ENCODE data around the gene PITPNM3. TPM values are rescaled to one million over a fixed set of nuclear protein-coding genes. Genes with fewer than 3 reads are reported as not detected.

The PITPNM3 gene
- total and polyA plus RNA-seq, 2 experiments from 2014 or later, result 1.0 to 1.5 TPM

DNA sequence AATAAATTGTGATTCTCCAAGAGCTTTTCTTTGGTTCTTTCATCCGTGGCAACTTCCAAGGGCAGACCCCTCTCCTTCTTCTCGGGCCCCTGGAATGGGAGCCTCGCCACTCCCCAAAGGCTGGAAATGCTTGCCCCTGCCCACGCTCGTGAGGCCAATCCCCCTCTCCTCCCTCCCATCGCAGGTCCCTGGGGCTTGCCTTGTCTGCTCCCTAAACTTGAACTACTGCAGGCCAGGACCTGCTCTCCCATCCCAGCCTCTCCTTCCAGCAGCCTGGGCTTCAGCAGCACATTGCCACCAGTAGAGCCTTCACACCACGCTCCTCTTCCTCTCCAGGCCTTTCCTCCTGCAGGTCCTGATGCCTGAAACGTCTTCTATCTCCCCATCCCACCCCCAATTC lies 11.1 kb downstream of the PITPNM3 start (continued):
- TF ChIP-seq, protein P1, sequence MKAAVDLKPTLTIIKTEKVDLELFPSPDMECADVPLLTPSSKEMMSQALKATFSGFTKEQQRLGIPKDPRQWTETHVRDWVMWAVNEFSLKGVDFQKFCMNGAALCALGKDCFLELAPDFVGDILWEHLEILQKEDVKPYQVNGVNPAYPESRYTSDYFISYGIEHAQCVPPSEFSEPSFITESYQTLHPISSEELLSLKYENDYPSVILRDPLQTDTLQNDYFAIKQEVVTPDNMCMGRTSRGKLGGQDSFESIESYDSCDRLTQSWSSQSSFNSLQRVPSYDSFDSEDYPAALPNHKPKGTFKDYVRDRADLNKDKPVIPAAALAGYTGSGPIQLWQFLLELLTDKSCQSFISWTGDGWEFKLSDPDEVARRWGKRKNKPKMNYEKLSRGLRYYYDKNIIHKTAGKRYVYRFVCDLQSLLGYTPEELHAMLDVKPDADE (IDR thresholded peaks at IDR 0.05), result no peak
- TF ChIP-seq EZH2phosphoT487 (IDR thresholded peaks at IDR 0.05; ENCODE audit: unreplicated experiment) (no peak), STAT1 (IDR thresholded peaks at IDR 0.05; ENCODE audit: unreplicated experiment) (no peak)

DNA sequence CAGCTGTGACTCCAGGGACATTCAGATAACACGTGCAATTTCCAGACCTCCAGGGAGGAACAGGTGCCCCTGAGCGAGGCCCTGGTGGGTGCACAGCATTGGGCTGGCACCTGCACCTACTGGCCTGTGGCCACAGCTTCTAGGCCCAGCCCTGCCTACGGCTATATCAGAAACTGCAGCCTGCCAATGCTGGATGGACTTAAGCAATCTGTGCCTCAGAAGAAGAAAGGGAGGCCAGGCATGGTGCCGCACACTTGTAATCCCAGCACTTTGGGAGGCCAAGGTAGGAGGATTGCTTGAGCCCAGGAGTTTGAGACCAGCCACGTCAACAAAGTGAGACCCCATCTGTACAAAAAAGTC lies 12.4 kb downstream of the PITPNM3 start:
- Mint-ChIP-seq H3K27ac (no peak overlapping the region), H3K36me3 (ENCODE audit: low read depth) (no peaks in the 10 kb centered on the region; the same call in 2 of the 3 replicates), H3K27me3 (ENCODE audit: insufficient read depth, low read depth, poor library complexity) (peaks cover 8% of the 10 kb centered on the region), H3K9me3 (peaks cover 7% of the 10 kb centered on the region), H3K4me1 (peaks cover 36% of the 10 kb centered on the region), H3K4me3 (no peak overlapping the region)
- Histone ChIP-seq H3K27ac (ENCODE audit: low read depth) (no peak overlapping the region), H3K36me3 (ENCODE audit: insufficient read depth) (no peaks in the 10 kb centered on the region), H3K79me2 (replicated peaks; ENCODE audit: insufficient read depth) (no peaks in the 10 kb centered on the region), H3K9me2 (ENCODE audit: insufficient read depth) (no peaks in the 10 kb centered on the region), H3F3A (replicated peaks; ENCODE audit: low read depth) (no peaks in the 10 kb centered on the region), H3K4me3 (no peak overlapping the region), H3K27me3 (ENCODE audit: insufficient read depth) (no peaks in the 10 kb centered on the region), H2AFZ (no peak overlapping the region), H4K20me1 (replicated peaks; ENCODE audit: insufficient read depth) (no peaks in the 10 kb centered on the region), H3K4me2 (no peak overlapping the region), H3K4me1 (ENCODE audit: insufficient read depth) (peaks cover 4% of the 10 kb centered on the region; the same call in 1 of the 2 replicates)
- DNase-seq (ENCODE audit: low spot score) (no peak), ATAC-seq (no peak)
- TF ChIP-seq POLR2AphosphoS5 (IDR thresholded peaks at IDR 0.05; ENCODE audit: low read depth), result no peak
- no peak for TF ChIP-seq NANOG (IDR thresholded peaks at IDR 0.05; ENCODE audit: borderline replicate concordance)
- no peak for TF ChIP-seq EZH2 (IDR thresholded peaks at IDR 0.05; ENCODE audit: low read depth, unreplicated experiment)
- TF ChIP-seq JUNB (IDR thresholded peaks at IDR 0.05; ENCODE audit: unreplicated experiment), result no peak

DNA sequence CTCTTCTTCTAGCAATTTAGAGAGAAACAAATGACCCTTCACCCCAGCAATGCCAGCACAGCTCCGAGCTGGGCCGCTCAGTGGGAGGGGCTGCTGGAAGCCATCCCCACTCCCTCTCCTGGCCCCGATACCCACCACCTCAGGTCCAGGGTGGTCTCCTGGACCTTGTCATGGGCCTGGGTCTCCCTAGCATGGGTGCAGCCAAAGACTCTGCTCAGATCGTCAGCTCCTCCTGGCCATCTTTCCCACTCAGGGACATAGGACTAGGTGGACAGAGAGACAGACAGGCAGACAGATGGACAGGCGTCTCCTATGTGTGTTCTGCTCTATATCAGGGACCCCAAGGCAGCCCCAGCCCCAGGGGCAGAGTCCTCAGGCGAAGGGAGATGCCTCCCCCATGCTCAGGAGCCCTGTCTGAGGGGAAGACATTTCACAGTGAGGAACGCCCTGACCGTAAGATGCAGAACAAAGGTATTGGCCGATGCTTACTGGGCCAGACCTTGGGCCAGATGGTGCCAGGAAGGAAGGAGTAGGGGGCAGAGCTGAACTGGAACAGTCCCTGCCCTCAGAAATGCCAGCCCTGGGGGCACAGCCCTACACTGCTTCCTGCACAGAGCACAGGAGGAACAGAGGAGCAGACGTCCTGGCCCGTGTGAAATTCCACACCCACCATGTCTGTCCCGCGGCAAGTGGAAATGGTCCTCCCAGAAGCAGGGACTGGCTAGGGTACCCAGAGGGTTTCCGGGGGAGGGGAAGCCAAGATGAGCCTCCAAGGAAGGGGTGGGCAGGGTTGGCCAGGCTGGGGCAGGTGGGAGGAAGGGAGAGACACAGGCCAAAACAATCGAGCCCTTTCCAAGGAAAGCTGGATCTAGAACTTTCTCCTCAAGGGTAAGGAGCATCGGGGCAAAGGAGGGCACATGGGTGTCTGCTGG lies 13.0 kb downstream of the PITPNM3 start:
- DNase-seq (ENCODE audit: low spot score) (no peak), ATAC-seq (no peak)
- Histone ChIP-seq H3K9me2 (ENCODE audit: insufficient read depth) (no peaks in the 10 kb centered on the region), H2AFZ (no peak overlapping the region), H3K4me2 (no peak overlapping the region), H3K27me3 (ENCODE audit: insufficient read depth) (no peaks in the 10 kb centered on the region), H3K27ac (ENCODE audit: low read depth) (no peak overlapping the region), H3F3A (replicated peaks; ENCODE audit: low read depth) (no peaks in the 10 kb centered on the region), H3K79me2 (replicated peaks; ENCODE audit: insufficient read depth) (no peaks in the 10 kb centered on the region), H3K4me1 (ENCODE audit: insufficient read depth) (peaks cover 4% of the 10 kb centered on the region; the same call in 1 of the 2 replicates), H3K4me3 (no peak overlapping the region), H4K20me1 (replicated peaks; ENCODE audit: insufficient read depth) (no peaks in the 10 kb centered on the region), H3K36me3 (ENCODE audit: insufficient read depth) (no peaks in the 10 kb centered on the region)
- no peak overlapping the region for H3K27ac Mint-ChIP-seq
- peaks cover 13% of the 10 kb centered on the region for H3K9me3 Mint-ChIP-seq
- peaks cover 31% of the 10 kb centered on the region for H3K4me1 Mint-ChIP-seq
- H3K4me3 Mint-ChIP-seq, result no peak overlapping the region
- peaks cover 6% of the 10 kb centered on the region for H3K27me3 Mint-ChIP-seq (ENCODE audit: insufficient read depth, low read depth, poor library complexity)
- peaks cover 3% of the 10 kb centered on the region; the same call in 1 of the 3 replicates for H3K36me3 Mint-ChIP-seq (ENCODE audit: low read depth)
- TF ChIP-seq ZNF114 (CRISPR knock-in tag; IDR thresholded peaks at IDR 0.05), result no peak
- TF ChIP-seq, protein P1 (IDR thresholded peaks at IDR 0.05), result no peak
- no peak for TF ChIP-seq EZH2 (IDR thresholded peaks at IDR 0.05; ENCODE audit: low read depth, unreplicated experiment)
- TF ChIP-seq POLR2AphosphoS5 (IDR thresholded peaks at IDR 0.05; ENCODE audit: low read depth), result no peak
- no peak for TF ChIP-seq STAT1 (IDR thresholded peaks at IDR 0.05; ENCODE audit: unreplicated experiment)
- no peak for TF ChIP-seq JUNB (IDR thresholded peaks at IDR 0.05; ENCODE audit: unreplicated experiment)
- no peak for TF ChIP-seq NANOG (IDR thresholded peaks at IDR 0.05; ENCODE audit: borderline replicate concordance)
- no peak for TF ChIP-seq CREB1 (CRISPR knock-in tag; IDR thresholded peaks at IDR 0.05; ENCODE audit: low read depth)
- TF ChIP-seq, protein P2, sequence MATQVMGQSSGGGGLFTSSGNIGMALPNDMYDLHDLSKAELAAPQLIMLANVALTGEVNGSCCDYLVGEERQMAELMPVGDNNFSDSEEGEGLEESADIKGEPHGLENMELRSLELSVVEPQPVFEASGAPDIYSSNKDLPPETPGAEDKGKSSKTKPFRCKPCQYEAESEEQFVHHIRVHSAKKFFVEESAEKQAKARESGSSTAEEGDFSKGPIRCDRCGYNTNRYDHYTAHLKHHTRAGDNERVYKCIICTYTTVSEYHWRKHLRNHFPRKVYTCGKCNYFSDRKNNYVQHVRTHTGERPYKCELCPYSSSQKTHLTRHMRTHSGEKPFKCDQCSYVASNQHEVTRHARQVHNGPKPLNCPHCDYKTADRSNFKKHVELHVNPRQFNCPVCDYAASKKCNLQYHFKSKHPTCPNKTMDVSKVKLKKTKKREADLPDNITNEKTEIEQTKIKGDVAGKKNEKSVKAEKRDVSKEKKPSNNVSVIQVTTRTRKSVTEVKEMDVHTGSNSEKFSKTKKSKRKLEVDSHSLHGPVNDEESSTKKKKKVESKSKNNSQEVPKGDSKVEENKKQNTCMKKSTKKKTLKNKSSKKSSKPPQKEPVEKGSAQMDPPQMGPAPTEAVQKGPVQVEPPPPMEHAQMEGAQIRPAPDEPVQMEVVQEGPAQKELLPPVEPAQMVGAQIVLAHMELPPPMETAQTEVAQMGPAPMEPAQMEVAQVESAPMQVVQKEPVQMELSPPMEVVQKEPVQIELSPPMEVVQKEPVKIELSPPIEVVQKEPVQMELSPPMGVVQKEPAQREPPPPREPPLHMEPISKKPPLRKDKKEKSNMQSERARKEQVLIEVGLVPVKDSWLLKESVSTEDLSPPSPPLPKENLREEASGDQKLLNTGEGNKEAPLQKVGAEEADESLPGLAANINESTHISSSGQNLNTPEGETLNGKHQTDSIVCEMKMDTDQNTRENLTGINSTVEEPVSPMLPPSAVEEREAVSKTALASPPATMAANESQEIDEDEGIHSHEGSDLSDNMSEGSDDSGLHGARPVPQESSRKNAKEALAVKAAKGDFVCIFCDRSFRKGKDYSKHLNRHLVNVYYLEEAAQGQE (IDR thresholded peaks at IDR 0.05; ENCODE audit: unreplicated experiment), result no peak
